Endodermal cell (in vitro differentiated cells): ENCODE measurements around the gene SRP9. TPM values are rescaled to one million over a fixed set of nuclear protein-coding genes. Genes with fewer than 3 reads are reported as not detected.

Experiments used
- DNase-seq: peaks from one replicate; pipeline ENCODE4 v3.0.0-alpha.2; 2017
- H3K27ac ChIP-seq: 2 replicates; pipeline ENCODE4 v1.5.1; 2013; ENCODE audit warnings: mild to moderate bottlenecking, low read depth, low read length, moderate library complexity
- H3K27me3 ChIP-seq: 2 replicates; pipeline ENCODE4 v1.6.1; 2013; ENCODE audit warnings: mild to moderate bottlenecking, low read length, moderate library complexity; ENCODE audit not compliant: insufficient read depth, control insufficient read depth, poor library complexity, severe bottlenecking
- H3K36me3 ChIP-seq: 2 replicates; pipeline ENCODE4 v1.7.0; 2013; ENCODE audit warnings: mild to moderate bottlenecking, low read length, moderate library complexity; ENCODE audit not compliant: control insufficient read depth, insufficient read depth
- H3K4me1 ChIP-seq: one replicate; pipeline ENCODE4 v1.7.0; 2013; ENCODE audit warnings: low read length; ENCODE audit not compliant: control insufficient read depth, insufficient read depth
- H3K4me3 ChIP-seq: 2 replicates; pipeline ENCODE4 v1.5.1; 2013; ENCODE audit warnings: mild to moderate bottlenecking, low read length, moderate library complexity
- H3K9ac ChIP-seq: 2 replicates; pipeline ENCODE4 v1.6.1; 2013; ENCODE audit warnings: mild to moderate bottlenecking, low read length, moderate library complexity; ENCODE audit not compliant: poor library complexity, severe bottlenecking; ENCODE audit errors: extremely low read depth
- H3K9me3 ChIP-seq: 2 replicates; pipeline ENCODE4 v1.6.1; 2013; ENCODE audit warnings: mild to moderate bottlenecking, low read length, moderate library complexity; ENCODE audit not compliant: control insufficient read depth
- H3K27ac Mint-ChIP-seq: 2 replicates; pipeline ENCODE4 v1.8.0; 2020; ENCODE audit warnings: mixed read lengths
- H3K27me3 Mint-ChIP-seq: 2 replicates; pipeline ENCODE4 v1.8.0; 2021; ENCODE audit warnings: mild to moderate bottlenecking, mixed read lengths; ENCODE audit not compliant: insufficient read depth
- H3K36me3 Mint-ChIP-seq: 2 replicates; pipeline ENCODE4 v1.8.0; 2020; ENCODE audit warnings: low read depth, mixed read lengths
- H3K4me1 Mint-ChIP-seq: 2 replicates; pipeline ENCODE4 v1.8.0; 2020; ENCODE audit warnings: mixed read lengths
- H3K4me3 Mint-ChIP-seq: 2 replicates; pipeline ENCODE4 v1.8.0; 2020; ENCODE audit warnings: mild to moderate bottlenecking, moderate library complexity, mixed read lengths
- H3K9me3 Mint-ChIP-seq: 2 replicates; pipeline ENCODE4 v1.8.0; 2020; ENCODE audit warnings: mild to moderate bottlenecking, mixed read lengths
- CTCF ChIP-seq: fragments of 200-600 bp; sonication (generic); conservative IDR thresholded peaks from 2 replicates; pipeline ENCODE4 v1.5.0; 2021; ENCODE audit warnings: antibody characterized with exemption, mild to moderate bottlenecking
- WGBS, 2 experiments: methylation state at CpG; one replicate each; pipeline versions ENCODE4 v1.1.5 to v1.1.7; 2013; ENCODE audit warnings: missing lambda C conversion rate in 2 of 2, mixed read lengths in 1 of 2; ENCODE audit not compliant: insufficient coverage in 1 of 2, insufficient read length in 1 of 2; 5-methylcytosine and 5-hydroxymethylcytosine counted together
- total RNA-seq, 2 donors: library from RNA; stranded (reverse); fragmentation: NEBNext Ultra II Directional in 1 of 2; extraction: Animal tissue kit (Norgen Biotek cat#: 25700) in 1 of 2; gene quantifications; 2 replicates in 1 of 2; 3 replicates in 1 of 2; pipeline ENCODE4 v1.2.1, GENCODE V29; 2021

The SRP9 gene
- total RNA-seq, 2 donors from 2014 or later: 286 to 319 TPM

- H3K4me1 Mint-ChIP-seq: peaks cover 43% of the 10 kb centered on the region
- no peaks in the 10 kb centered on the region for H3K36me3 Mint-ChIP-seq
- peaks cover 8% of the 10 kb centered on the region for H3K27me3 Mint-ChIP-seq
- no peaks in the 10 kb centered on the region for H3K36me3 ChIP-seq
- no peak overlapping the region for H3K4me3 Mint-ChIP-seq
- H3K4me3 ChIP-seq: no peak overlapping the region
- no peak overlapping the region for H3K9ac ChIP-seq
- peaks cover 11% of the 10 kb centered on the region for H3K27me3 ChIP-seq
- 85 to 92% methylated on average over 9 of the region's 9 CpGs for WGBS, 2 experiments
- H3K9me3 ChIP-seq: no peaks in the 10 kb centered on the region
- no peak overlapping the region for H3K27ac Mint-ChIP-seq
- TF ChIP-seq CTCF: no peak
- no peak overlapping the region for H3K27ac ChIP-seq
- H3K9me3 Mint-ChIP-seq: no peaks in the 10 kb centered on the region
- H3K4me1 ChIP-seq: peaks cover 22% of the 10 kb centered on the region
- no peak for DNase-seq
Observed at GRCh38 chr1:225763716-225764548, 13.7 kb upstream of the SRP9 start.

- WGBS, 2 experiments: 97% methylated on average over 6 of the region's 6 CpGs
- Mint-ChIP-seq H3K4me3 (no peak overlapping the region), H3K36me3 (no peaks in the 10 kb centered on the region), H3K27me3 (peaks cover 8% of the 10 kb centered on the region), H3K4me1 (peaks cover 57% of the 10 kb centered on the region), H3K9me3 (no peaks in the 10 kb centered on the region), H3K27ac (no peak overlapping the region)
- Histone ChIP-seq H3K9me3 (no peaks in the 10 kb centered on the region), H3K36me3 (no peaks in the 10 kb centered on the region), H3K27ac (no peak overlapping the region), H3K4me1 (peaks cover 29% of the 10 kb centered on the region), H3K27me3 (peaks cover 11% of the 10 kb centered on the region), H3K4me3 (no peak overlapping the region), H3K9ac (no peak overlapping the region)
- TF ChIP-seq CTCF: no peak
- no peak for DNase-seq
Observed at GRCh38 chr1:225765982-225766674, 11.5 kb upstream of the SRP9 start.

DNA sequence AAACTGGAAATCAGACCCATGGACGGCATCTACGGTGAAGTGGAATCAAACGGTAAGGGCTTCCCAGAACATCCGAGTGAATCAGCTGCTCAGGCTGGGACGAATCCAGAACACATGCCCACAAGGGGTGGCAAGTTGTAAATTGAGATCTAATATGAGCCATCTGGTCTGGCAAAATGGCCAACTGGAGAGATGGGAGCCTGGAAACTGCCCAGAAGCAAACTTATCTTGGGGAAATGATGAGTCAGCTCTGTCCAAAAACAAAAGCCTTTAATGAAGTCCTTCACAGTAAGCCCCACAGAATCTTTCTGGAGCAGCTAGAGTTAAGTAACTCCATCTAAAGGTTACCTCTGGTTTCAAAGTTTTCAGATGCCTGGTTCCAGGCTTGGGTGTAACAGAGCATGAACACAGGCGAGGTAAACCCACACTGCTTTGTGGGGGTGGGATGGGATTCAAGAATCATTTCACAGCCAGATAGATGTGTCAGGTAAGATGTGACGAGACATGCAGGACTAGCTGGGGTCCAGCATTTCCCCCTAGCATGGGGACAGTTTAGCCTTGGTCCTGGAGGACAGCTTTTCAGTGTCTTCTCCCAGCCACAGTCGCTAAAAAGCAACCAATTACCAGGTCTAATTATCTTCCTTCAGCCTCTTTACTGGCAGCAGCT lies 10.5 kb upstream of the SRP9 start:
- peaks cover 11% of the 10 kb centered on the region for H3K27me3 ChIP-seq
- DNase-seq: no peak
- Mint-ChIP-seq H3K4me1 (peaks cover 56% of the 10 kb centered on the region), H3K36me3 (no peaks in the 10 kb centered on the region), H3K9me3 (no peaks in the 10 kb centered on the region), H3K27ac (no peak overlapping the region), H3K27me3 (peaks cover 8% of the 10 kb centered on the region), H3K4me3 (no peak overlapping the region)
- no peaks in the 10 kb centered on the region for H3K36me3 ChIP-seq
- H3K4me1 ChIP-seq: peaks cover 26% of the 10 kb centered on the region
- no peak overlapping the region for H3K4me3 ChIP-seq
- no peak for TF ChIP-seq CTCF
- no peaks in the 10 kb centered on the region for H3K9me3 ChIP-seq
- 89 to 91% methylated on average over 8 of the region's 8 CpGs for WGBS, 2 experiments
- H3K9ac ChIP-seq: no peak overlapping the region
- H3K27ac ChIP-seq: no peak overlapping the region
